ENCODE measurements around the gene IL1F10.

Gene IL1F10

GRCh38 chr2:113070606-113070975 lies 2.8 kb downstream of the IL1F10 start:
- no peak overlapping the region for H3K4me3 ChIP-seq (ENCODE audit: low read depth, low read length)
- no peak for DNase-seq (ENCODE audit: low read depth)
- TF ChIP-seq, protein P1, sequence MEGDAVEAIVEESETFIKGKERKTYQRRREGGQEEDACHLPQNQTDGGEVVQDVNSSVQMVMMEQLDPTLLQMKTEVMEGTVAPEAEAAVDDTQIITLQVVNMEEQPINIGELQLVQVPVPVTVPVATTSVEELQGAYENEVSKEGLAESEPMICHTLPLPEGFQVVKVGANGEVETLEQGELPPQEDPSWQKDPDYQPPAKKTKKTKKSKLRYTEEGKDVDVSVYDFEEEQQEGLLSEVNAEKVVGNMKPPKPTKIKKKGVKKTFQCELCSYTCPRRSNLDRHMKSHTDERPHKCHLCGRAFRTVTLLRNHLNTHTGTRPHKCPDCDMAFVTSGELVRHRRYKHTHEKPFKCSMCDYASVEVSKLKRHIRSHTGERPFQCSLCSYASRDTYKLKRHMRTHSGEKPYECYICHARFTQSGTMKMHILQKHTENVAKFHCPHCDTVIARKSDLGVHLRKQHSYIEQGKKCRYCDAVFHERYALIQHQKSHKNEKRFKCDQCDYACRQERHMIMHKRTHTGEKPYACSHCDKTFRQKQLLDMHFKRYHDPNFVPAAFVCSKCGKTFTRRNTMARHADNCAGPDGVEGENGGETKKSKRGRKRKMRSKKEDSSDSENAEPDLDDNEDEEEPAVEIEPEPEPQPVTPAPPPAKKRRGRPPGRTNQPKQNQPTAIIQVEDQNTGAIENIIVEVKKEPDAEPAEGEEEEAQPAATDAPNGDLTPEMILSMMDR (IDR thresholded peaks at IDR 0.05; ENCODE audit: low read depth, low read length, missing control alignments), result no peak

DNA sequence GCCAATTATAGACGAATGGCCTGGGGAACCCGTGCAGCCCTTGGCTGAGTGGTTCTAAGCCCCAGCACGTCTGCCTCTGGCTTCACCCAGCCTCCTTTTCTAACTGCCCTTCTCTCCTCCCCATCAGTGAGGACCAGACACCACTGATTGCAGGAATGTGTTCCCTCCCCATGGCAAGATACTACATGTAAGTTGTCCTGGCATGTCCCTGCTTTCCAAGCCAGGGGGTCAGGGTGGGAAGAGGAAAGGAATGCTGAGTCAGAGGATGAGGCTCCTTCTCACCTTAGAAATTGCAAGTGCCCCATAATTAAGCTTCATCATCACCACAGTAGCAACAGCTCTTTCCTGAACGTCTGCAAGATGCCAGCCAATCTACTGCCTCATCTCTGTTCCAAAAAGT lies 4.8 kb downstream of the IL1F10 start:
- no peak for DNase-seq (ENCODE audit: low read depth)
- no peak overlapping the region for H3K4me3 ChIP-seq (ENCODE audit: low read depth, low read length)
- TF ChIP-seq, protein P1 (IDR thresholded peaks at IDR 0.05; ENCODE audit: low read depth, low read length, missing control alignments), result no peak

DNA sequence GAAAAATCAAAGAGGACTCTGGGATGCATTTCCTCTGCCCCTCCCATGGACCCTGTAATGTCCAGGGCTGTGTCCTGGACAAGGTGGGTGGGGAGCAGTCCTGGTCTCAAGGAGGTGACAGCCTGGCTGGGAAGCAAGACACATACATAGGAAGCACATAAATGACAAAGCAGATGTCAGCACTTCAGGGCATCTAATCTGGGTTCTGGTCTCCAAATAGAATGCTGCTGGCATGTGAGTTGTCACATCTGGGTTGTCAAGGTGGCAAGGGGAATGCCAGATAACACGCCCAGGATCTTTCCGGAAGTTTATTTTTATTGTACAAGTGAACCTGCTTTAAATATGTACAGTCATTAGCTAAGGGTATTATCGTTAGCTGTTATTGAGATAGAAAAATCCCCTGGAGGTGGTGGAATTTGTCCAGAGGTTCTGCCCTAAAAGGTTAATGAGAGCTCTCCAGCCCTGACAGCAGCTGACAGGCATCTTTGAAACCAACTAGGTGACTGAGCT lies 5.6 kb downstream of the IL1F10 start:
- TF ChIP-seq, protein P1 (IDR thresholded peaks at IDR 0.05; ENCODE audit: low read depth, low read length, missing control alignments), result no peak
- no peak for DNase-seq (ENCODE audit: low read depth)
- no peak overlapping the region for H3K4me3 ChIP-seq (ENCODE audit: low read depth, low read length)

DNA sequence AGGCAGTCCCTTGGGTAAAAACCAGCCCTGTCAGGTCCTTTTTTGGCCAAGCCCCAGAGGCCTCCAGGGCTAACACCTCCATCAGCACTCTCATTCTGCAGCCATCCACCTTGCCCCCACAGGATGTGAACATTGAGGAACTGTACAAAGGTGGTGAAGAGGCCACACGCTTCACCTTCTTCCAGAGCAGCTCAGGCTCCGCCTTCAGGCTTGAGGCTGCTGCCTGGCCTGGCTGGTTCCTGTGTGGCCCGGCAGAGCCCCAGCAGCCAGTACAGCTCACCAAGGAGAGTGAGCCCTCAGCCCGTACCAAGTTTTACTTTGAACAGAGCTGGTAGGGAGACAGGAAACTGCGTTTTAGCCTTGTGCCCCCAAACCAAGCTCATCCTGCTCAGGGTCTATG lies 7.3 kb downstream of the IL1F10 start:
- DNase-seq (ENCODE audit: low read depth), result no peak
- no peak overlapping the region for H3K4me3 ChIP-seq (ENCODE audit: low read depth, low read length)
- TF ChIP-seq, protein P1 (IDR thresholded peaks at IDR 0.05; ENCODE audit: low read depth, low read length, missing control alignments), result no peak

DNA sequence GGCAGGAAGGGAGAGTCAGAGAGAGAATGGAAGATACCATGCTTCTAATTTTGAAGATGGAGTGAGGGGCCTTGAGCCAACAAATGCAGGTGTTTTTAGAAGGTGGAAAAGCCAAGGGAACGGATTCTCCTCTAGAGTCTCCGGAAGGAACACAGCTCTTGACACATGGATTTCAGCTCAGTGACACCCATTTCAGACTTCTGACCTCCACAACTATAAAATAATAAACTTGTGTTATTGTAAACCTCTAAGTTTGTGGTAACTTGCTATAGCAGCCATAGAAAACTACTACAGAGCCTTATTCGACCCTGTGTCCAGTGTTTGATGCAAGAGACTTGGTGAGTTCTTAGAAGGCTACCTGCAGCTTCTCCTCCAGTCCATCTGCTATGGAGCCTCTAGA lies 7.8 kb downstream of the IL1F10 start:
- no peak overlapping the region for H3K4me3 ChIP-seq (ENCODE audit: low read depth, low read length)
- DNase-seq (ENCODE audit: low read depth), result no peak
- TF ChIP-seq, protein P1 (IDR thresholded peaks at IDR 0.05; ENCODE audit: low read depth, low read length, missing control alignments), result no peak

DNA sequence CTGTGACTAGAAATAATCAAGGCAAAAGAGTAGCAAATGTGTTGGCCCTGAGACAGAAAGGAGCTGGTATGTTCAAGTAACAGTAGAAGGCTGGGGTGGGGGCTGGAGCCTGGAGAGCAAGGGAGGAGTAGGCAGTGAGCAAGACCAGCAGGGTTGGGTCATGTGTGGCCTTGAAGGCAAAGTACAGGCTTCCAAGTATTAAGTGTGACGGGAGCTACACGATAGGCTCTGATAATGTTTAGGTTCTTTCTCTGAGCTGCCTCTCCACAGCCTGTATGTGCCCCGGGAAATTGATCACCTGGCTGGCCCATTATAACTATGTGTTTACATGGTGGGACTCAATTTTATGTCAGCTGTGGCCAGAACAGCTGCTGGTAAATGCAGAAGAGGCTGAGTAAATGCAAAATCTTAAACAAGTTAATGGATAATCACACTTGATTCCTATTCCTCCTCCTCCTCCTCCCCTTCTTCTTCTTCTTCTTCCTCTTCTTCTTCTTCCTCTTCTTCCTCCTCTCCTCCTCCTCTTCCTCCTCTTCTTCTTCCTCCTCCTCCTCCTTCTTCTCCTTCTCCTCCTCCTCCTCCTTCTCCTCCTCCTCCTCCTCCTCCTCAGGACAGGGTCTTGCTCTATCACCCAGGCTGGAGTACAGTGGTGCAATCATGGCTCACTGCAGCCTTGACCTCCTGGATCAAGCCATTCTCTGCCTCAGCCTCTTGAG lies 9.3 kb downstream of the IL1F10 start:
- DNase-seq (ENCODE audit: low read depth), result no peak
- no peak overlapping the region for H3K4me3 ChIP-seq (ENCODE audit: low read depth, low read length)
- TF ChIP-seq, protein P1 (IDR thresholded peaks at IDR 0.05; ENCODE audit: low read depth, low read length, missing control alignments), result no peak

- no peak for DNase-seq (ENCODE audit: low read depth)
- no peak overlapping the region for H3K4me3 ChIP-seq (ENCODE audit: low read depth, low read length)
- TF ChIP-seq, protein P1 (IDR thresholded peaks at IDR 0.05; ENCODE audit: low read depth, low read length, missing control alignments), result no peak
These were observed 10.2 kb downstream of the IL1F10 start for GRCh38 chr2:113077921-113078320.
